HFFc6 (cell line): ENCODE results near the gene RBM20. TPM values are rescaled to one million over a fixed set of nuclear protein-coding genes. Genes with fewer than 3 reads are reported as not detected.

Experiments used
- DNase-seq: peaks from one replicate; pipeline ENCODE4 v3.0.0-alpha.2; 2018
- H3K27ac Mint-ChIP-seq: 2 replicates; pipeline ENCODE4 v1.8.0; 2020; ENCODE audit warnings: mild to moderate bottlenecking, mixed read lengths
- H3K27me3 Mint-ChIP-seq: 2 replicates; pipeline ENCODE4 v1.8.0; 2021; ENCODE audit warnings: mild to moderate bottlenecking, moderate library complexity, mixed read lengths; ENCODE audit not compliant: insufficient read depth
- H3K36me3 Mint-ChIP-seq: 2 replicates; pipeline ENCODE4 v1.8.0; 2021; ENCODE audit warnings: low read depth, mixed read lengths
- H3K4me1 Mint-ChIP-seq: 2 replicates; pipeline ENCODE4 v1.8.0; 2020; ENCODE audit warnings: low read depth, mixed read lengths
- H3K4me3 Mint-ChIP-seq: 2 replicates; pipeline ENCODE4 v1.8.0; 2020; ENCODE audit warnings: mild to moderate bottlenecking, moderate library complexity, mixed read lengths
- H3K9me3 Mint-ChIP-seq: 2 replicates; pipeline ENCODE4 v1.8.0; 2020; ENCODE audit warnings: mild to moderate bottlenecking, mixed read lengths
- total RNA-seq, 6 experiments: library from RNA; stranded (reverse); fragmentation: NEBNext Ultra II Directional; extraction: Animal tissue kit (Norgen Biotek cat#: 25700); gene quantifications; 2 replicates in 1 of 6; 3 replicates in 5 of 6; pipeline ENCODE4 v1.2.3, GENCODE V29; 2021
- TF ChIP-seq, protein P1 (sequence below): fragments of 200-600 bp; sonication (generic); IDR thresholded peaks from 2 replicates; pipeline ENCODE4 v1.5.0; 2021; ENCODE audit warnings: antibody characterized with exemption, mild to moderate bottlenecking

The RBM20 gene
- total RNA-seq, 6 experiments from 2014 or later: not detected

- TF ChIP-seq, protein P1, sequence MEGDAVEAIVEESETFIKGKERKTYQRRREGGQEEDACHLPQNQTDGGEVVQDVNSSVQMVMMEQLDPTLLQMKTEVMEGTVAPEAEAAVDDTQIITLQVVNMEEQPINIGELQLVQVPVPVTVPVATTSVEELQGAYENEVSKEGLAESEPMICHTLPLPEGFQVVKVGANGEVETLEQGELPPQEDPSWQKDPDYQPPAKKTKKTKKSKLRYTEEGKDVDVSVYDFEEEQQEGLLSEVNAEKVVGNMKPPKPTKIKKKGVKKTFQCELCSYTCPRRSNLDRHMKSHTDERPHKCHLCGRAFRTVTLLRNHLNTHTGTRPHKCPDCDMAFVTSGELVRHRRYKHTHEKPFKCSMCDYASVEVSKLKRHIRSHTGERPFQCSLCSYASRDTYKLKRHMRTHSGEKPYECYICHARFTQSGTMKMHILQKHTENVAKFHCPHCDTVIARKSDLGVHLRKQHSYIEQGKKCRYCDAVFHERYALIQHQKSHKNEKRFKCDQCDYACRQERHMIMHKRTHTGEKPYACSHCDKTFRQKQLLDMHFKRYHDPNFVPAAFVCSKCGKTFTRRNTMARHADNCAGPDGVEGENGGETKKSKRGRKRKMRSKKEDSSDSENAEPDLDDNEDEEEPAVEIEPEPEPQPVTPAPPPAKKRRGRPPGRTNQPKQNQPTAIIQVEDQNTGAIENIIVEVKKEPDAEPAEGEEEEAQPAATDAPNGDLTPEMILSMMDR: no peak
- Mint-ChIP-seq H3K4me1 (0 out of 2 replicates have a peak, but pooled peaks cover under 1% of the 10 kb centered on the region), H3K4me3 (no peak overlapping the region)
Measured at GRCh38 chr10:110753462-110753861, 109.3 kb downstream of the RBM20 start.

GRCh38 chr10:110754375-110755105, 110.4 kb downstream of the RBM20 start:
- no peak overlapping the region for H3K27ac Mint-ChIP-seq

More at GRCh38 chr10:110753462-110753861, 109.3 kb downstream of the RBM20 start:
- no peak for DNase-seq
- Mint-ChIP-seq H3K9me3 (peaks cover 3% of the 10 kb centered on the region; the same call in 1 of the 2 replicates), H3K27ac (no peak overlapping the region), H3K36me3 (peaks cover 3% of the 10 kb centered on the region; the same call in 1 of the 2 replicates), H3K27me3 (peaks cover 20% of the 10 kb centered on the region)

GRCh38 chr10:110755781-110756180, 111.6 kb downstream of the RBM20 start:
- TF ChIP-seq, protein P1: no peak
- Mint-ChIP-seq H3K9me3 (no peaks in the 10 kb centered on the region), H3K4me1 (peaks cover 7% of the 10 kb centered on the region), H3K27ac (no peak overlapping the region), H3K27me3 (peaks cover 16% of the 10 kb centered on the region), H3K36me3 (no peaks in the 10 kb centered on the region), H3K4me3 (no peak overlapping the region)
- DNase-seq: no peak

More at GRCh38 chr10:110754375-110755105, 110.4 kb downstream of the RBM20 start:
- H3K9me3 Mint-ChIP-seq: no peaks in the 10 kb centered on the region
- TF ChIP-seq, protein P1: no peak
- H3K4me3 Mint-ChIP-seq: no peak overlapping the region
- H3K4me1 Mint-ChIP-seq: peaks cover 7% of the 10 kb centered on the region
- no peaks in the 10 kb centered on the region for H3K36me3 Mint-ChIP-seq
- no peak for DNase-seq
- H3K27me3 Mint-ChIP-seq: peaks cover 20% of the 10 kb centered on the region

DNA sequence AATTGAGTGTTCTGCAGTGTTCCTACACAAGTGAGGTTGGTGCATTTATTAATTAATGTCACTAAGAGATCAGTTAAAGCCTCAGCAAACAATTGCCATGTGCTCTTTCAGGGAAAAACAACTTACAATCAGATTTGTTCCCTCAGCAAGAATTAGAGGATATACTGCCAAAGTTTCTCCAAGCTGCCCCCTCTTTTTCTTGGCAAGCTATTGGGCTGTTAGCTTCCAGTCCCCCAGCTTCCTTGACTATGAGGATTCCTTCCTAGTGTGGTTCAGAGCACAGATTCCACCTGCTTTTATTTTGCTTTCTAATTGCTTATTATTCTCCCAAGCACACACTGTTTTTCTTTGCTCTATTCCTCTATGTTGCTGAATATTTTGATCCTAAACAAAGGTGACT, 112.7 kb downstream of the RBM20 start:
- no peaks in the 10 kb centered on the region for H3K9me3 Mint-ChIP-seq

GRCh38 chr10:110757586-110757985, 113.5 kb downstream of the RBM20 start:
- no peaks in the 10 kb centered on the region for H3K9me3 Mint-ChIP-seq
- peaks cover 7% of the 10 kb centered on the region for H3K4me1 Mint-ChIP-seq
- no peak for DNase-seq
- H3K36me3 Mint-ChIP-seq: no peaks in the 10 kb centered on the region
- TF ChIP-seq, protein P1: no peak
- no peak overlapping the region for H3K4me3 Mint-ChIP-seq
- no peak overlapping the region for H3K27ac Mint-ChIP-seq
- peaks cover 11% of the 10 kb centered on the region for H3K27me3 Mint-ChIP-seq

More for the DNA sequence above, 112.7 kb downstream of the RBM20 start:
- TF ChIP-seq, protein P1: no peak
- Mint-ChIP-seq H3K27ac (no peak overlapping the region), H3K27me3 (peaks cover 10% of the 10 kb centered on the region), H3K4me1 (peaks cover 7% of the 10 kb centered on the region), H3K36me3 (no peaks in the 10 kb centered on the region), H3K4me3 (no peak overlapping the region)
- no peak for DNase-seq
